PC-3 (cell line): ENCODE measurements around the gene RPS5.

Experiments used
- CTCF ChIP-seq: fragments of 300-600 bp; sonication (generic); conservative IDR thresholded peaks from 2 replicates; pipeline ENCODE4 v1.5.1; 2017; ENCODE audit warnings: antibody characterized with exemption, low read depth, mild to moderate bottlenecking, low read length
- EZH2 ChIP-seq: fragments of 300-600 bp; sonication (generic); IDR thresholded peaks from one replicate; pipeline ENCODE4 v1.6.1; 2017; ENCODE audit warnings: antibody characterized with exemption, mild to moderate bottlenecking, low read length; ENCODE audit not compliant: unreplicated experiment
- EZH2phosphoT487 ChIP-seq: fragments of 300-600 bp; sonication (generic); IDR thresholded peaks from 2 replicates; pipeline ENCODE4 v1.6.1; 2018; ENCODE audit warnings: mild to moderate bottlenecking, antibody characterized with exemption, low read length, borderline replicate concordance

- TF ChIP-seq CTCF (no peak), EZH2phosphoT487 (no peak), EZH2 (no peak)
Observed at GRCh38 chr19:58385891-58386575, 1.0 kb upstream of the RPS5 start.
